ENCODE measurements around the gene C5orf52.
"Not testable (repeated sequence)": the region's sequence is repeated elsewhere in the genome, so short reads cannot be mapped to it uniquely, and the experiment has no call there.

The C5orf52 gene

DNA sequence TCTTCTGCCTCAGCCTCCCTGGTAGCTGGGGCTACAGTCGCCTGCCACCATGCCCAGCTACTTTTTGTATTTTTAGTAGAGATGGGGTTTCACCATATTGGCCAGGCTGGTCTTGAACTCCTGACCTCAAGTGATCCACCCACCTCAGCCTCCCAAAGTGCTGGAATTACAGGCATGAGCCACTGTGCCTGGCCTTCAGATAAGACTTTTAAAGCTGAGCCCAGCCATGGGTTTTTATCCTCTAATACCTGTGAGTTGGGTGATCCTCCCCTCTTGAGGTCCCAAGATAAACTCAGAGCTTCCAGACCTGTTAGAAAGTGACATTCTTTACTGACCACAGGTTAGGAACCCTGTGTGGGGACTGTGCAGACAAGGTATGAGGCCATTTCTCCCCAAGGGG is 56.5 kb downstream of the C5orf52 start:
- not testable (repeated sequence) for FAIRE-seq
